Cardiac septum (tissue), 1 donor: ENCODE results near the gene XPO6. TPM values are rescaled to one million over a fixed set of nuclear protein-coding genes. Genes with fewer than 3 reads are reported as not detected.

Source experiments
- DNase-seq: peaks from one replicate; pipeline ENCODE4 v3.0.0-alpha.2; 2020; ENCODE audit warnings: low spot score
- intact Hi-C: fragments of 100-400 bp; cut with DNase I; formaldehyde crosslinking; loops from one replicate; pipeline ENCODE4 v1.14.0; 2022
- total RNA-seq: library from RNA; stranded (reverse); fragmentation: NEBNext Ultra II Directional; extraction: Animal tissue kit (Norgen Biotek cat#: 25700); gene quantifications from one replicate; pipeline ENCODE4 v1.2.1, GENCODE V29; 2021
- donor health status: DM: no; HTN: no; CAD: no.

Gene XPO6
- total RNA-seq, 1 donor from 2014 or later, result 43.9 TPM

GRCh38 chr16:28103516-28104170 lies 108.1 kb downstream of the XPO6 start:
- no peak for DNase-seq
- intact Hi-C loops, result no loop called here

- no peak for DNase-seq
Observed at GRCh38 chr16:28101533-28101890, 110.3 kb downstream of the XPO6 start.

GRCh38 chr16:28100810-28101532 lies 110.8 kb downstream of the XPO6 start:
- DNase-seq, result peak; percentile 63
- intact Hi-C loops, result no loop called here

More at GRCh38 chr16:28101533-28101890, 110.3 kb downstream of the XPO6 start:
- intact Hi-C loops, result no loop called here

GRCh38 chr16:28098959-28099945 lies 112.5 kb downstream of the XPO6 start:
- intact Hi-C loops, result no loop called here
- DNase-seq, result peak; percentile 63

- DNase-seq, result peak; percentile 59
- intact Hi-C loops, result no loop called here
Observed at GRCh38 chr16:28098171-28098958, 113.4 kb downstream of the XPO6 start.

GRCh38 chr16:28096983-28097899 lies 114.5 kb downstream of the XPO6 start:
- peak; percentile 72 for DNase-seq
- intact Hi-C loops, result no loop called here

GRCh38 chr16:28093385-28093725 lies 118.4 kb downstream of the XPO6 start:
- peak; percentile 22 for DNase-seq
- intact Hi-C loops, result no loop called here

GRCh38 chr16:28092721-28093384 lies 118.9 kb downstream of the XPO6 start:
- intact Hi-C loops, result no loop called here
- peak; percentile 26 for DNase-seq

- intact Hi-C loops, result no loop called here
- DNase-seq, result no peak
Observed at GRCh38 chr16:28091656-28092055, 120.1 kb downstream of the XPO6 start.

GRCh38 chr16:28090646-28091377 lies 121.0 kb downstream of the XPO6 start:
- intact Hi-C loops, result no loop called here
- no peak for DNase-seq

- DNase-seq, result no peak
- intact Hi-C loops, result no loop called here
Observed at GRCh38 chr16:28089992-28090365, 121.8 kb downstream of the XPO6 start.

GRCh38 chr16:28089205-28089991 lies 122.4 kb downstream of the XPO6 start:
- no peak for DNase-seq
- intact Hi-C loops, result no loop called here

- no peak for DNase-seq
- intact Hi-C loops, result no loop called here
Observed at GRCh38 chr16:28087675-28088300, 124.0 kb downstream of the XPO6 start.

GRCh38 chr16:28087140-28087660 lies 124.6 kb downstream of the XPO6 start:
- intact Hi-C loops, result no loop called here
- DNase-seq, result no peak

GRCh38 chr16:28086186-28087139 lies 125.3 kb downstream of the XPO6 start:
- no peak for DNase-seq
- intact Hi-C loops, result no loop called here
